Measurements from ENCODE around the gene CFAP161.
A peak's percentile ranks its signal among the peaks of the same experiment; 100 is the strongest.

The CFAP161 gene

GRCh38 chr15:81133782-81134461, at the start of gene CFAP161:
Gene CFAP161 (plus strand): TSS chr15:81134270. CDS start chr15:81134330, 60 bp downstream.
- H3K4me3 ChIP-seq: no peak within 1 kb of the TSS

GRCh38 chr15:81084716-81085115, 49.4 kb upstream of the CFAP161 start:
- Histone ChIP-seq H3K9me3 (replicated peaks in 1 of 11) (no peaks in the 10 kb centered on the region), H3K27me3 (no peaks in the 10 kb centered on the region), H4K20me1 (no peaks in the 10 kb centered on the region), H3K36me3 (no peaks in the 10 kb centered on the region), H3K9ac (no peak overlapping the region), H3K27ac (no peak overlapping the region), H3K4me3 (no peak overlapping the region), H3K4me2 (peak overlapping the region in 4 of 11 experiments; percentile 2 to 55 (median 20); a peak in 7 of 22 replicates), H3K4me1 (peaks cover 0 to 17% (median 0%) of the 10 kb centered on the region in 10 experiments; a peak in 6 of 20 replicates)
- no peak for TF ChIP-seq Cebpa-rat (IDR thresholded peaks at IDR 0.05)

More at GRCh38 chr15:81133782-81134461, at the start of gene CFAP161:
- H3K27ac ChIP-seq: no peak within 1 kb of the TSS
- H3K36me3 ChIP-seq: peaks cover 0 to 6% (median 0%) of the 10 kb centered on the region in 11 experiments; a peak in 1 of 22 replicates
- H3K9ac ChIP-seq: no peak within 1 kb of the TSS
- no peaks in the 10 kb centered on the region for H3K4me1 ChIP-seq
- H3K9me3 ChIP-seq (replicated peaks in 1 of 11): peaks cover 13 to 24% (median 16%) of the 10 kb centered on the region in 11 experiments
- H3K27me3 ChIP-seq: no peaks in the 10 kb centered on the region
- TF ChIP-seq Cebpa-rat (IDR thresholded peaks at IDR 0.05): no peak
- H4K20me1 ChIP-seq: no peaks in the 10 kb centered on the region
- no peak within 1 kb of the TSS for H3K4me2 ChIP-seq

- no peak for TF ChIP-seq Cebpa-rat (IDR thresholded peaks at IDR 0.05)
- Histone ChIP-seq H3K4me3 (no peak overlapping the region), H3K36me3 (no peaks in the 10 kb centered on the region), H4K20me1 (no peaks in the 10 kb centered on the region), H3K27me3 (no peaks in the 10 kb centered on the region), H3K9me3 (replicated peaks in 1 of 11) (no peaks in the 10 kb centered on the region), H3K27ac (no peak overlapping the region), H3K9ac (no peak overlapping the region), H3K4me2 (peak overlapping the region in 4 of 11 experiments; percentile 2 to 55 (median 20); a peak in 6 of 22 replicates), H3K4me1 (peaks cover 0 to 17% (median 0%) of the 10 kb centered on the region in 10 experiments; a peak in 6 of 20 replicates)
These were observed 48.9 kb upstream of the CFAP161 start for GRCh38 chr15:81085213-81085612.

- H3K27me3 ChIP-seq: no peaks in the 10 kb centered on the region
- no peaks in the 10 kb centered on the region for H3K36me3 ChIP-seq
- peak overlapping the region in 2 of 11 experiments; percentile 18 to 27; a peak in 2 of 22 replicates for H3K4me2 ChIP-seq
- no peaks in the 10 kb centered on the region for H4K20me1 ChIP-seq
- no peak overlapping the region for H3K27ac ChIP-seq
- H3K9ac ChIP-seq: no peak overlapping the region
- H3K4me1 ChIP-seq: peaks cover 0 to 17% (median 0%) of the 10 kb centered on the region in 10 experiments; a peak in 6 of 20 replicates
- TF ChIP-seq Cebpa-rat (IDR thresholded peaks at IDR 0.05): no peak
- no peaks in the 10 kb centered on the region for H3K9me3 ChIP-seq (replicated peaks in 1 of 11)
- H3K4me3 ChIP-seq: no peak overlapping the region
These were observed 48.2 kb upstream of the CFAP161 start for GRCh38 chr15:81085898-81086297.

- Histone ChIP-seq H3K9me3 (replicated peaks in 1 of 11) (no peaks in the 10 kb centered on the region), H3K4me3 (no peak overlapping the region), H3K36me3 (no peaks in the 10 kb centered on the region), H3K9ac (no peak overlapping the region), H3K27me3 (no peaks in the 10 kb centered on the region), H4K20me1 (no peaks in the 10 kb centered on the region), H3K4me1 (peaks cover 0 to 21% (median under 1%) of the 10 kb centered on the region in 10 experiments; a peak in 8 of 20 replicates), H3K4me2 (no peak overlapping the region), H3K27ac (no peak overlapping the region)
- no peak for TF ChIP-seq Cebpa-rat (IDR thresholded peaks at IDR 0.05)
These were observed 47.0 kb upstream of the CFAP161 start for GRCh38 chr15:81087066-81087465.

- Histone ChIP-seq H3K36me3 (no peaks in the 10 kb centered on the region), H3K4me3 (no peak overlapping the region), H3K9me3 (replicated peaks in 1 of 11) (no peaks in the 10 kb centered on the region), H3K27me3 (no peaks in the 10 kb centered on the region), H4K20me1 (no peaks in the 10 kb centered on the region), H3K4me2 (no peak overlapping the region), H3K9ac (no peak overlapping the region), H3K27ac (no peak overlapping the region), H3K4me1 (peaks cover 0 to 27% (median 2%) of the 10 kb centered on the region in 10 experiments; a peak in 8 of 20 replicates)
- TF ChIP-seq Cebpa-rat (IDR thresholded peaks at IDR 0.05): no peak
These were observed 46.4 kb upstream of the CFAP161 start for GRCh38 chr15:81087694-81088093.

- H3K9ac ChIP-seq: no peak overlapping the region
- peaks cover 0 to 31% (median 2%) of the 10 kb centered on the region in 10 experiments; a peak in 8 of 20 replicates for H3K4me1 ChIP-seq
- no peak overlapping the region for H3K4me3 ChIP-seq
- no peaks in the 10 kb centered on the region for H3K27me3 ChIP-seq
- H3K4me2 ChIP-seq: no peak overlapping the region
- H3K36me3 ChIP-seq: no peaks in the 10 kb centered on the region
- H3K9me3 ChIP-seq (replicated peaks in 1 of 11): no peaks in the 10 kb centered on the region
- no peak for TF ChIP-seq Cebpa-rat (IDR thresholded peaks at IDR 0.05)
- H3K27ac ChIP-seq: no peak overlapping the region
- H4K20me1 ChIP-seq: no peaks in the 10 kb centered on the region
These were observed 45.5 kb upstream of the CFAP161 start for GRCh38 chr15:81088470-81089013.

- TF ChIP-seq Cebpa-rat (IDR thresholded peaks at IDR 0.05): no peak
- Histone ChIP-seq H3K36me3 (no peaks in the 10 kb centered on the region), H3K4me1 (peaks cover 0 to 26% (median 2%) of the 10 kb centered on the region in 10 experiments; a peak in 8 of 20 replicates), H3K9ac (peak overlapping the region in 1 of 11 experiments; percentile 15; a peak in 1 of 22 replicates), H3K4me2 (peak overlapping the region in 6 of 11 experiments; percentile 6 to 86 (median 52); a peak in 10 of 22 replicates), H3K9me3 (replicated peaks in 1 of 11) (no peaks in the 10 kb centered on the region), H3K27ac (peak overlapping the region in 3 of 11 experiments; percentile 4 to 30 (median 9); a peak in 4 of 22 replicates), H3K4me3 (no peak overlapping the region), H3K27me3 (no peaks in the 10 kb centered on the region), H4K20me1 (no peaks in the 10 kb centered on the region)
These were observed 42.0 kb upstream of the CFAP161 start for GRCh38 chr15:81091889-81092558.

- Histone ChIP-seq H3K9me3 (replicated peaks in 1 of 11) (no peaks in the 10 kb centered on the region), H3K4me2 (peak overlapping the region in 6 of 11 experiments; percentile 6 to 86 (median 52); a peak in 10 of 22 replicates), H3K4me3 (no peak overlapping the region), H3K4me1 (peaks cover 0 to 27% (median 2%) of the 10 kb centered on the region in 10 experiments; a peak in 8 of 20 replicates), H3K9ac (peak overlapping the region in 1 of 11 experiments; percentile 15; a peak in 1 of 22 replicates), H3K36me3 (no peaks in the 10 kb centered on the region), H3K27ac (peak overlapping the region in 2 of 11 experiments; percentile 4 to 30; a peak in 3 of 22 replicates), H3K27me3 (no peaks in the 10 kb centered on the region), H4K20me1 (no peaks in the 10 kb centered on the region)
- TF ChIP-seq Cebpa-rat (IDR thresholded peaks at IDR 0.05): no peak
These were observed 41.5 kb upstream of the CFAP161 start for GRCh38 chr15:81092559-81092902.

Measured in BLaER1 treated with 17β-estradiol and CSF1 and Interleukin-3, amounts not matched to agents 10 nM and 100 nM (cell line).